ENCODE data around the gene EPGN.

DNA sequence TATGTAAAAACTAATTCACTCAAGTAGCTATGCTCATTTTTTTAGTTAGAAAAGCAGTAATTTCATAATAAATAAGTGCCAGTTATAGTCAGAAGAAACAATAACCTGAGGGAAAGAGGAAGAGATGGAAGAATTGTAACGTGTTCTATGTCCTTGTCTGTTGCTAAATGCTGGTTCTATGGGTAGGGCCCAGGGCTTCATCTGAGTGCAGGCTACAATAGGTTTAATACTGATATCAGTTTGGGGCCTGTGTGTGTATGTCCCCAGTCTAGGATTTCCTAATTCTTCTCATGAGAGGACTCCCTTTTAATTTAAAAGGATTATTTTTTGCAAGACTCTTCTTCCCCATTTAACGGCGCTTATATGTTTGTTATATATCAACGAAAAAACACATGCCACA, 53.4 kb downstream of the EPGN start:
- TF ChIP-seq EP300 (IDR thresholded peaks at IDR 0.05) (no peak), CTCF (IDR thresholded peaks at IDR 0.05) (no peak), POLR2A (IDR thresholded peaks at IDR 0.05) (no peak)

All from gastroesophageal sphincter (tissue), 3 donors.